ENCODE measurements around the gene WBP2NL.

WBP2NL gene

GRCh38 chr22:42016111-42016510, 17.5 kb downstream of the WBP2NL start:
- Histone ChIP-seq H3K4me1 (ENCODE audit: control insufficient read depth, insufficient read depth, low read length) (no peaks in the 10 kb centered on the region), H3K9ac (ENCODE audit: low read length) (no peak overlapping the region), H3K36me3 (ENCODE audit: control insufficient read depth, insufficient read depth, low read length) (no peaks in the 10 kb centered on the region), H3K4me3 (ENCODE audit: low read length) (no peak overlapping the region), H3K27me3 (ENCODE audit: control insufficient read depth, insufficient read depth, low read length) (no peaks in the 10 kb centered on the region), H3K9me3 (ENCODE audit: control insufficient read depth, low read length) (no peaks in the 10 kb centered on the region)

- Histone ChIP-seq H3K27me3 (ENCODE audit: control insufficient read depth, insufficient read depth, low read length) (no peaks in the 10 kb centered on the region), H3K36me3 (ENCODE audit: control insufficient read depth, insufficient read depth, low read length) (no peaks in the 10 kb centered on the region), H3K9ac (ENCODE audit: low read length) (no peak overlapping the region), H3K4me3 (ENCODE audit: low read length) (no peak overlapping the region), H3K4me1 (ENCODE audit: control insufficient read depth, insufficient read depth, low read length) (peaks cover 11% of the 10 kb centered on the region), H3K9me3 (ENCODE audit: control insufficient read depth, low read length) (no peaks in the 10 kb centered on the region)
Measured at GRCh38 chr22:42018224-42018623, 19.6 kb downstream of the WBP2NL start.

- H3K36me3 ChIP-seq (ENCODE audit: control insufficient read depth, insufficient read depth, low read length), result no peaks in the 10 kb centered on the region
- peaks cover 11% of the 10 kb centered on the region for H3K4me1 ChIP-seq (ENCODE audit: control insufficient read depth, insufficient read depth, low read length)
- H3K4me3 ChIP-seq (ENCODE audit: low read length), result no peak overlapping the region
- no peaks in the 10 kb centered on the region for H3K9me3 ChIP-seq (ENCODE audit: control insufficient read depth, low read length)
- no peak overlapping the region for H3K9ac ChIP-seq (ENCODE audit: low read length)
- no peaks in the 10 kb centered on the region for H3K27me3 ChIP-seq (ENCODE audit: control insufficient read depth, insufficient read depth, low read length)
Measured at GRCh38 chr22:42021571-42021970, 23.0 kb downstream of the WBP2NL start.

DNA sequence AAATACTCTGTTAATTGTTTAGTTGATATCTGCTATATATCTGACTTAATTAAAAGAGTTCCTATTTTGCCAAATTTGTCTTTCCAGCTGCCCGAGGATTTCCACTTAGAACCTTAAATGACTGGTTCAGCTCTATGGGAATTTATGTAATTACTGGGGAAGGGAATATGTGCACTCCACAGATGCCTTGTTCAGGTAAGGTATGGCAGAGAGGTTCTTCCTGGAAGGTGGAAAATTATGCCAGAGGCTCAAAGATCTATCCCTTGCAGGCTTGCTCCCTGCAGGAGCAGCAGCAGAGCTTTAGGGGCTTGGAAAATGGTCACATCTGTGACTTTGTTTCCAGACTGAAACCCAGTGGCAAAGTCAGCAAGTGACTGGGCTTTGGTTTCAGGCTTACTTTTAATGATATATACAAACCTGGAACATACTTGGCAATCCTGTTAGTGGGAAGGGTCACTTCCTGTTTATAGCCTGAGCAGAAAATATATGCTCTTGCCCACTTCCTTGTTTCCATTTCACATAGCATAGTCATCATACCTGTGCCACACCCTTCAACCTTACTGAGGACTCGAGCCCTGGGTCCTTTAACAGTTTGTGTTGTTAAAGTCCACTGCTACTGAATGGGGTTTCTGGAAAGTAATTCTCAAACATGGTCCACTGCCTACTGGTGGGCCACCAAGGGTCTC, 23.7 kb downstream of the WBP2NL start:
- Histone ChIP-seq H3K9ac (ENCODE audit: low read length) (no peak overlapping the region), H3K27me3 (ENCODE audit: control insufficient read depth, insufficient read depth, low read length) (no peaks in the 10 kb centered on the region), H3K9me3 (ENCODE audit: control insufficient read depth, low read length) (no peaks in the 10 kb centered on the region), H3K36me3 (ENCODE audit: control insufficient read depth, insufficient read depth, low read length) (no peaks in the 10 kb centered on the region), H3K4me1 (ENCODE audit: control insufficient read depth, insufficient read depth, low read length) (peaks cover 11% of the 10 kb centered on the region), H3K4me3 (ENCODE audit: low read length) (no peak overlapping the region)

- peaks cover 11% of the 10 kb centered on the region for H3K4me1 ChIP-seq (ENCODE audit: control insufficient read depth, insufficient read depth, low read length)
- H3K36me3 ChIP-seq (ENCODE audit: control insufficient read depth, insufficient read depth, low read length), result no peaks in the 10 kb centered on the region
- H3K4me3 ChIP-seq (ENCODE audit: low read length), result no peak overlapping the region
- no peak overlapping the region for H3K9ac ChIP-seq (ENCODE audit: low read length)
- H3K9me3 ChIP-seq (ENCODE audit: control insufficient read depth, low read length), result no peaks in the 10 kb centered on the region
- no peaks in the 10 kb centered on the region for H3K27me3 ChIP-seq (ENCODE audit: control insufficient read depth, insufficient read depth, low read length)
Measured at GRCh38 chr22:42025421-42025820, 26.8 kb downstream of the WBP2NL start.

- H3K9me3 ChIP-seq (ENCODE audit: control insufficient read depth, low read length), result no peaks in the 10 kb centered on the region
- H3K27me3 ChIP-seq (ENCODE audit: control insufficient read depth, insufficient read depth, low read length), result no peaks in the 10 kb centered on the region
- peaks cover 11% of the 10 kb centered on the region for H3K4me1 ChIP-seq (ENCODE audit: control insufficient read depth, insufficient read depth, low read length)
- H3K9ac ChIP-seq (ENCODE audit: low read length), result no peak overlapping the region
- no peaks in the 10 kb centered on the region for H3K36me3 ChIP-seq (ENCODE audit: control insufficient read depth, insufficient read depth, low read length)
- H3K4me3 ChIP-seq (ENCODE audit: low read length), result no peak overlapping the region
Measured at GRCh38 chr22:42026705-42027104, 28.1 kb downstream of the WBP2NL start.

DNA sequence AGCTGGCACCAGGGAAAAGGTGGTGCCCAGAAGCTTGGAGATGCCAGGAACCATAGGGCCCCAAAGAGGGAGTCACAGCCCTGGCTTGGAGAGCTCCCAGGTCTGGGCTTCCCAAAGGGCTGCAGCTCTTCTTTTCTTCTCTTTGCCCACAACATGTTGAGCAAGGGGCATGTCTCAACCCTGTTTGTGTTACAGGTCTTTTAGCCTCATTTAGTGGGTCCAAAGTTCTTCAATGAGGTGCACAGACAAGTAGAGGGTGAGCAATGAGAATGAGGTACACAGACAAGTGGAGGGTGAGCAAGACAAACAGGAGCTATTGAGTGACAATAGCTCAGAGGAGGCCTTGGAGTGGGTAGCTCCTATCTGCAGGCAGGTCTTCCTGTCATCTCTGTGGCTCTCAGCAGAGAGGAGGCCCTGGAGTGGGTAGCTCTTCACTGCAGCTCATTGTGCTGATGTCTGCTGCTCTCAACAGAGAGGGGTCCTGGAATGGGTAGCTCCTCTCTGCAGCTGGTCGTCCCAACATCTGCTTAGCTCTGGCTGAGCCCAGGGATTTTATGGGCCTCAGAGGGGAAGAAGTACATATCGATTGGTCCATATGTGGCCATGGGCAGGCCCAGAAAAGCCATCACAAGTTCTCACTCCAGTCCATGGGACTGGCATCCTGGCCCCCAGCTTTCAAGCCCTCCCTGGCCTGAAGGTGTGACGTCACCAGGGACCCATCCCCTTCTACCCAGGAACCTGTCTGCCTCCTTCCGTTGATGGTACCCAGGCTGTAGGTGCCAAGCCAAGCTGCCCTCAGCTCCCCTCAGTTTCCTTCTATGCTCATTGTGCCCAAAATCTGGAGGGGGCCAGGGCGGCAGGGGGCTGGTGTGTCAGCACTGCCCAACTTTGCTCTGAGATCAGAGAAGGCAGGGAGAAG, 34.9 kb downstream of the WBP2NL start:
- no peak overlapping the region for H3K9ac ChIP-seq (ENCODE audit: low read length)
- no peaks in the 10 kb centered on the region for H3K4me1 ChIP-seq (ENCODE audit: control insufficient read depth, insufficient read depth, low read length)
- no peak overlapping the region for H3K4me3 ChIP-seq (ENCODE audit: low read length)
- H3K27me3 ChIP-seq (ENCODE audit: control insufficient read depth, insufficient read depth, low read length), result no peaks in the 10 kb centered on the region
- H3K36me3 ChIP-seq (ENCODE audit: control insufficient read depth, insufficient read depth, low read length), result no peaks in the 10 kb centered on the region
- H3K9me3 ChIP-seq (ENCODE audit: control insufficient read depth, low read length), result no peaks in the 10 kb centered on the region

DNA sequence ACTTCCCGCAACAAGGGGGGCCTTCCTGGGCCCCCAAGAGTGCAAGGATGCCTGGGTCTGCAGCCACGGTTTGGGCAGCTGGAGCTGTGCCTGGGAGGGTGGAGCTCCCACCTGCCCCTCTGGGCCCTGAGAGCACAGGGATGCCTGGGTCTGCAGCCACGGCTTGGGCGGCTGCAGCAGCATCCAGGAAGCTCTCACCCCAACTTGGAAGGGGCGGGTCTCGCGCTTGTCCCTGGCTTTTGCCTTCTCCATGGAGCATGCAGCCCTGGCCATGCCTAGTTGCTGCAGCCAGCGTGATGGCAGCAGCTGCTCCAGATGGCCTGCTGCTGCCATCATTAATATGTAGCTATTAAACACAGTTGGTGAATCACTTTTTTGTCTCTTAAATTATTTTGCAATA, 36.7 kb downstream of the WBP2NL start:
- H3K36me3 ChIP-seq (ENCODE audit: control insufficient read depth, insufficient read depth, low read length), result no peaks in the 10 kb centered on the region
- H3K4me1 ChIP-seq (ENCODE audit: control insufficient read depth, insufficient read depth, low read length), result no peaks in the 10 kb centered on the region
- H3K9me3 ChIP-seq (ENCODE audit: control insufficient read depth, low read length), result no peaks in the 10 kb centered on the region
- H3K9ac ChIP-seq (ENCODE audit: low read length), result no peak overlapping the region
- H3K4me3 ChIP-seq (ENCODE audit: low read length), result no peak overlapping the region
- H3K27me3 ChIP-seq (ENCODE audit: control insufficient read depth, insufficient read depth, low read length), result no peaks in the 10 kb centered on the region

DNA sequence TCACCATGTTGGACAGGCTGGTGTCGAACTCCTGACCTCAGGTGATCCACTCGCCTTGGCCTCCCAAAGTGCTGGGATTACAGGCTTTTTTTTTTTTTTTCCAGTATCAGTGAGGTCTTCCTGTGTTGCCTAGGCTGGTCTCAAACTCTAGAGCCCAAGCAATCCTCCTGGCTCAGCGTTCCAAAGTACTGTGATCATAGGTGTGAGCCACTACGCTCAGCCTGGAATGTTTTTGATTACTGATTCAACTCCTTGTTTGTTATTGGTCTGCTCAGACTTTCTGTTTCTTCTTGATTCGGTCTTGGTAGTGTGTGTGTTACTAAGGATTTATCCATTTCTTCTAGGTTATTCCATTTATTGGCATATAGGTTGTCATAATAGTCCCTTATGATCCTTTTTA, 40.7 kb downstream of the WBP2NL start:
- no peaks in the 10 kb centered on the region for H3K27me3 ChIP-seq (ENCODE audit: control insufficient read depth, insufficient read depth, low read length)
- H3K4me1 ChIP-seq (ENCODE audit: control insufficient read depth, insufficient read depth, low read length), result no peaks in the 10 kb centered on the region
- H3K9ac ChIP-seq (ENCODE audit: low read length), result no peak overlapping the region
- no peaks in the 10 kb centered on the region for H3K36me3 ChIP-seq (ENCODE audit: control insufficient read depth, insufficient read depth, low read length)
- no peaks in the 10 kb centered on the region for H3K9me3 ChIP-seq (ENCODE audit: control insufficient read depth, low read length)
- H3K4me3 ChIP-seq (ENCODE audit: low read length), result no peak overlapping the region

GRCh38 chr22:42041784-42042183, 43.2 kb downstream of the WBP2NL start:
- no peaks in the 10 kb centered on the region for H3K27me3 ChIP-seq (ENCODE audit: control insufficient read depth, insufficient read depth, low read length)
- no peaks in the 10 kb centered on the region for H3K36me3 ChIP-seq (ENCODE audit: control insufficient read depth, insufficient read depth, low read length)
- H3K9ac ChIP-seq (ENCODE audit: low read length), result no peak overlapping the region
- no peak overlapping the region for H3K4me3 ChIP-seq (ENCODE audit: low read length)
- no peaks in the 10 kb centered on the region for H3K9me3 ChIP-seq (ENCODE audit: control insufficient read depth, low read length)
- H3K4me1 ChIP-seq (ENCODE audit: control insufficient read depth, insufficient read depth, low read length), result no peaks in the 10 kb centered on the region

DNA sequence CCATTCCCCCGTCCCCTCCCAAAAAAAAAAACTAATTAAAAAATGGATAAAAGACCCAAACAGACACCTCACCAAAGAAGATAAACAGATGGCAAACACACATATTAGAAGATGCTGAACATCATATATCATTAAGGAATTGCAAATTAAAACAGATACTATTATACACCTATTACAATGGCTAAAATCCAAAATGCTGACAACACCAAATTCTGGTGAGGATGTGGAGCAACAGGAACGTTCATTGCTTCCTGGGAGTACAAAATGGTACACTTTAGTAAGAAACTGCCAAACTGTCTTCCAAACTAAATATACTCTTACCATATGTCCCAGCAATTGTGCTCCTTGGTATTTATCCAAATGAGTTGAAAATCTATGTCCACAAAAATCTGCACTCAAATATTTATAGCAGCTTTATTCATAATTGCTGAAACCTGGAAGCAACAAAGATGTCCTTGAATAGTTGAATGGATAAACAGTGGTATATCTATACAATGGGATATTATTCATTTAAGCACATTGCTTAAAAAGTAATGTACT, 52.1 kb downstream of the WBP2NL start:
- Histone ChIP-seq H3K9ac (ENCODE audit: low read length) (no peak overlapping the region), H3K4me1 (ENCODE audit: control insufficient read depth, insufficient read depth, low read length) (no peaks in the 10 kb centered on the region), H3K4me3 (ENCODE audit: low read length) (no peak overlapping the region), H3K36me3 (ENCODE audit: control insufficient read depth, insufficient read depth, low read length) (no peaks in the 10 kb centered on the region), H3K27me3 (ENCODE audit: control insufficient read depth, insufficient read depth, low read length) (no peaks in the 10 kb centered on the region), H3K9me3 (ENCODE audit: control insufficient read depth, low read length) (no peaks in the 10 kb centered on the region)

DNA sequence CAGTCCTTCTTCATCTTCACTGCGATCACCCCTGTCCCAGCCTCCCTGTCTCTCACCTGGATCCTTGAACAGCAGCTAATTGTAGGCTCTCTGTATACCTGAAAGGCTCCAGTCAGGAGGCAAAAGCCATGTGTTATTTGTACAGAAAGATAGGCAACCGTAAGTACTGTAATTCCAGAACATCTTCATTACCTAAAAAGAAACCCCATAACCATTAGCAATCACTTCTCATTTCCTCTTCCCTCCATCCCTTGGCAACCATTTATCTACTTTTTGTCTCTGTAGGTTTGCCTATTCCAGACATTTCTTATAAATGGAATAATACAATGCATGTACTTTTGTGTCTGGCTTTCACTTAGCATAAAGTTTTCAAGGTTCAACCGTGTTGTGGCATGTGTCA, 54.2 kb downstream of the WBP2NL start:
- H3K9ac ChIP-seq (ENCODE audit: low read length), result no peak overlapping the region
- H3K4me3 ChIP-seq (ENCODE audit: low read length), result no peak overlapping the region
- no peaks in the 10 kb centered on the region for H3K4me1 ChIP-seq (ENCODE audit: control insufficient read depth, insufficient read depth, low read length)
- H3K36me3 ChIP-seq (ENCODE audit: control insufficient read depth, insufficient read depth, low read length), result no peaks in the 10 kb centered on the region
- no peaks in the 10 kb centered on the region for H3K27me3 ChIP-seq (ENCODE audit: control insufficient read depth, insufficient read depth, low read length)
- H3K9me3 ChIP-seq (ENCODE audit: control insufficient read depth, low read length), result no peaks in the 10 kb centered on the region
